CD8-positive, alpha-beta memory T cell (primary cell): ENCODE measurements around the gene FAM76A. TPM values are rescaled to one million over a fixed set of nuclear protein-coding genes. Genes with fewer than 3 reads are reported as not detected.

Experiments used
- CTCF ChIA-PET: fragments of 350-600 bp; sonication (Branson Sonifier 250); formaldehyde crosslinking; loops from one replicate; lab custom pipeline; 2021; ENCODE audit warnings: antibody characterized with exemption; lab: Charles Lee
- POLR2A ChIA-PET: fragments of 350-600 bp; sonication (Branson Sonifier 250); formaldehyde crosslinking; loops from one replicate; lab custom pipeline; 2021; ENCODE audit warnings: antibody characterized with exemption; lab: Charles Lee
- DNase-seq, 5 donors: peaks; one replicate each; pipeline versions ENCODE4 v3.0.0 to v3.0.0-alpha.2; 2020 to 2022; ENCODE audit warnings: mixed read lengths in 1 of 5
- H3K27ac ChIP-seq: one replicate; pipeline ENCODE4 v1.7.0; 2013; ENCODE audit warnings: low read depth, mild to moderate bottlenecking, low read length, moderate library complexity
- H3K27me3 ChIP-seq: 2 replicates; pipeline ENCODE4 v1.7.0; 2013; ENCODE audit warnings: low read length, mild to moderate bottlenecking; ENCODE audit not compliant: insufficient read depth, poor library complexity, severe bottlenecking
- H3K36me3 ChIP-seq: 2 replicates; pipeline ENCODE4 v1.7.0; 2013; ENCODE audit warnings: mild to moderate bottlenecking, low read length, moderate library complexity; ENCODE audit not compliant: insufficient read depth
- H3K4me1 ChIP-seq: 2 replicates; pipeline ENCODE4 v1.7.0; 2013; ENCODE audit warnings: mild to moderate bottlenecking, low read length, moderate library complexity; ENCODE audit not compliant: insufficient read depth
- H3K4me3 ChIP-seq: 2 replicates; pipeline ENCODE4 v1.7.0; 2013; ENCODE audit warnings: mild to moderate bottlenecking, low read length
- H3K9me3 ChIP-seq: 2 replicates; pipeline ENCODE4 v1.7.0; 2013; ENCODE audit warnings: mild to moderate bottlenecking, low read length
- H3K27ac Mint-ChIP-seq, 8 donors: one replicate each; pipeline ENCODE4 v1.8.0; 2020 to 2021; ENCODE audit warnings: mixed read lengths in 8 of 8, mild to moderate bottlenecking in 6 of 8, inconsistent platforms in 3 of 8, moderate library complexity in 3 of 8
- H3K27me3 Mint-ChIP-seq, 2 donors: one replicate each; pipeline ENCODE4 v1.8.0; 2020 to 2021; ENCODE audit warnings: mixed read lengths in 2 of 2, mild to moderate bottlenecking in 1 of 2, moderate library complexity in 1 of 2
- H3K36me3 Mint-ChIP-seq, 3 donors: one replicate each; pipeline ENCODE4 v1.8.0; 2020 to 2021; ENCODE audit warnings: mixed read lengths in 3 of 3, inconsistent platforms in 1 of 3, mild to moderate bottlenecking in 1 of 3
- H3K4me1 Mint-ChIP-seq, 3 donors: one replicate each; pipeline ENCODE4 v1.8.0; 2020 to 2021; ENCODE audit warnings: mixed read lengths in 3 of 3, inconsistent platforms in 1 of 3, mild to moderate bottlenecking in 1 of 3
- H3K4me3 Mint-ChIP-seq, 7 donors: one replicate each; pipeline ENCODE4 v1.8.0; 2020 to 2021; ENCODE audit warnings: mixed read lengths in 7 of 7, mild to moderate bottlenecking in 6 of 7, moderate library complexity in 4 of 7, inconsistent platforms in 2 of 7
- H3K9me3 Mint-ChIP-seq, 5 donors: one replicate each; pipeline ENCODE4 v1.8.0; 2020 to 2022; ENCODE audit warnings: mixed read lengths in 5 of 5, mild to moderate bottlenecking in 3 of 5, moderate library complexity in 2 of 5, inconsistent platforms in 1 of 5
- polyA plus RNA-seq: library from polyadenylated mRNA; unstranded; fragments of 300-500 nt; fragmentation: Illumina TruSeq; gene quantifications from one replicate; pipeline ENCODE4 v1.2.3, GENCODE V29; 2021
- total RNA-seq, 2 experiments: library from RNA; stranded (reverse); gene quantifications; one replicate each; pipeline ENCODE4 v1.2.3, GENCODE V29; 2021

Gene FAM76A
- total and polyA plus RNA-seq, 3 experiments from 2014 or later: 9.2 to 13.7 (median 13.2) TPM

DNA sequence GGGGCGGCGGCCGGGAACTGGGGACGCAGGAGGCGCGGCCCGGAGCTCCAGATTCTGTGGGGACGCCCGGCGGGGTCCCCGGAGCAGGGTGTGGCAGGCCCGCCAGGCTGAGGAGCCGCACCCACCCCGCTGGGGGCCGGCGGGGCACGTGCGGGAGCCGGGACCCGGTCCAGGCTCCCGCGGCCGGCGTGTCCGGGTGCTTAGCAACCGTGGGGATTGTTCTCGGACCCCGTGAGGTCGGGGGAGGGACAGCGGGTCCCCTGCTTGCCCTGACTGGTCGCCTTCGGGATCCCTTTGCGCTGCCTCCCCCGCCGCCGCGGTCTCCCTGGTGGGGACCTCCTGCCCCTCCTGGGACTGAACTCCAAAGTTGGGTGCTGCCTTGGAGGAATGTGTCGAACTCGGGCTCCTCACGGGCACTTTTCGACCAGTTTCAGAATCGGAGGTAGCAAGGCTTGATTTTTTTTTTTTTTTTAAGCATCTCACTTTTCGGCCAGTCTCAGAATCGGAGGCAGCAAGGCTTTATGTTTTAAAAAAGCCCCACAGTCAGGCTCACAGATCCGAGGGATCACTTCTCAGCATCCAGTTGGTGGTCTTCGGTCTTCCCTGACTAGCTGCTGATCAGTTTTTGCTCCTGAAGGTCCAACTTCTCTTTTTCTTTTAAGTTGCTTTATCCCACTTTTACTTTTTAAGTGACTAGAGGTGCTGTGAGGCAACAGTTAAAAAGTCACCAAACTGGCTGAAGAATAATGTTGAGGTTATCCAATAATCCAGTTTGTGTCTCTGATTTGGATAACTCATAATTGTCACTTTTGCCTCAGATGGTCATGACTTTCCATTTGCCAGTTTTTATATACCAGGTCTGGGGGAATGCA, 648 bp downstream of the FAM76A start:
- CTCF ChIA-PET: interaction anchor here (1.0 to 3.1 kb wide), 8 partner anchors 18 to 369 kb away, joined by 3 to 32 read pairs (median 4); partner anchors contain the start of genes IFI6 and STX12
- Histone ChIP-seq H3K27ac (peak overlapping the region; percentile 87), H3K9me3 (no peaks in the 10 kb centered on the region), H3K4me1 (peaks cover 18% of the 10 kb centered on the region), H3K27me3 (no peaks in the 10 kb centered on the region), H3K4me3 (peak overlapping the region; percentile 53), H3K36me3 (no peaks in the 10 kb centered on the region)
- POLR2A ChIA-PET: interaction anchor here (1.2 to 1.8 kb wide), 7 partner anchors 47 to 602 kb away, joined by 4 to 43 read pairs (median 11); partner anchors contain the start of genes IFI6, MED18, PPP1R8 and STX12
- Mint-ChIP-seq H3K36me3 (peaks cover 4 to 39% (median 12%) of the 10 kb centered on the region in 3 donors), H3K27ac (peak overlapping the region; percentile 63 to 94 (median 90)), H3K4me3 (peak overlapping the region; percentile 82 to 95 (median 89)), H3K9me3 (no peaks in the 10 kb centered on the region), H3K27me3 (no peaks in the 10 kb centered on the region), H3K4me1 (peaks cover 25 to 40% (median 29%) of the 10 kb centered on the region in 3 donors)
- DNase-seq: peak in 2 of 5 donors; percentile 22 to 33

DNA sequence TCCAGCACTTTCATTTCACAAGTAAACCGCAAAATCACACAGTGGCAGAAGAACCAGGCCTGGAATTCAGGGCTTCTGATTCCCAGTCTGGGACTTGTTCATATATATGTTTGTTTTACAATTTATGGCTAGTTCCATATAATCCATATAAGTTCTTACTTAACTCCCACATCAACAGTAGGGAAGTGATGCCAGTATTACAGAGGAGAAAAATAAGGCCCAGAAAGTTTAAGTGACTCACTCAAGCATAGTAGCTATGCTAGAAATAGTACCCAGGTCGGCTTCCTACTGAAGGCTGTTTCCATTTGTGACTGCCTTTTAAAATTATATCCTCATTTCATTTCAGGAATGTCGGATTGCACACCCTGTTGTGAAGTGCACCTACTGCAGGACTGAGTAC, 1.4 kb downstream of the FAM76A start:
- POLR2A ChIA-PET: no interaction called here
- no peak overlapping the region for H3K4me3 ChIP-seq
- peak overlapping the region in 6 of 7 donors; percentile 80 to 95 (median 83) for H3K4me3 Mint-ChIP-seq

GRCh38 chr1:27736252-27736651, 10.5 kb downstream of the FAM76A start:
- Histone ChIP-seq H3K27me3 (no peaks in the 10 kb centered on the region), H3K9me3 (no peaks in the 10 kb centered on the region), H3K4me1 (no peaks in the 10 kb centered on the region), H3K27ac (no peak overlapping the region), H3K36me3 (peaks cover 9% of the 10 kb centered on the region), H3K4me3 (no peak overlapping the region)
- ChIA-PET POLR2A (no interaction called here), CTCF (interaction anchor here (1.3 kb wide), 1 partner anchor 98 kb away, joined by 3 read pairs; no protein-coding TSS in a partner anchor)
- Mint-ChIP-seq H3K4me3 (no peak overlapping the region), H3K4me1 (peaks cover 0 to 3% (median 2%) of the 10 kb centered on the region in 3 donors), H3K36me3 (peaks cover 12 to 71% (median 19%) of the 10 kb centered on the region in 3 donors), H3K9me3 (no peaks in the 10 kb centered on the region), H3K27me3 (no peaks in the 10 kb centered on the region), H3K27ac (no peak overlapping the region)
- DNase-seq: no peak

More for the DNA sequence above, 1.4 kb downstream of the FAM76A start:
- Mint-ChIP-seq H3K9me3 (no peaks in the 10 kb centered on the region), H3K27me3 (no peaks in the 10 kb centered on the region), H3K27ac (peak overlapping the region in 3 of 8 donors; percentile 25 to 84 (median 38)), H3K4me1 (peaks cover 25 to 40% (median 29%) of the 10 kb centered on the region in 3 donors), H3K36me3 (peaks cover 4 to 42% (median 12%) of the 10 kb centered on the region in 3 donors)
- CTCF ChIA-PET: no interaction called here
- H3K27me3 ChIP-seq: no peaks in the 10 kb centered on the region
- DNase-seq: no peak
- H3K36me3 ChIP-seq: no peaks in the 10 kb centered on the region
- no peaks in the 10 kb centered on the region for H3K9me3 ChIP-seq
- no peak overlapping the region for H3K27ac ChIP-seq
- peaks cover 18% of the 10 kb centered on the region for H3K4me1 ChIP-seq

- H3K4me1 Mint-ChIP-seq: peaks cover 0 to 2% (median 0%) of the 10 kb centered on the region in 3 donors
- Histone ChIP-seq H3K27me3 (no peaks in the 10 kb centered on the region), H3K4me3 (no peak overlapping the region), H3K27ac (no peak overlapping the region), H3K36me3 (peaks cover 26% of the 10 kb centered on the region), H3K9me3 (no peaks in the 10 kb centered on the region), H3K4me1 (no peaks in the 10 kb centered on the region)
- no peak for DNase-seq
- POLR2A ChIA-PET: no interaction called here
- no peak overlapping the region for H3K27ac Mint-ChIP-seq
- H3K4me3 Mint-ChIP-seq: no peak overlapping the region
- no peaks in the 10 kb centered on the region for H3K27me3 Mint-ChIP-seq
- no peaks in the 10 kb centered on the region for H3K9me3 Mint-ChIP-seq
- peaks cover 8 to 55% (median 19%) of the 10 kb centered on the region in 3 donors for H3K36me3 Mint-ChIP-seq
- CTCF ChIA-PET: no interaction called here
Measured at GRCh38 chr1:27741121-27741520, 15.4 kb downstream of the FAM76A start.

DNA sequence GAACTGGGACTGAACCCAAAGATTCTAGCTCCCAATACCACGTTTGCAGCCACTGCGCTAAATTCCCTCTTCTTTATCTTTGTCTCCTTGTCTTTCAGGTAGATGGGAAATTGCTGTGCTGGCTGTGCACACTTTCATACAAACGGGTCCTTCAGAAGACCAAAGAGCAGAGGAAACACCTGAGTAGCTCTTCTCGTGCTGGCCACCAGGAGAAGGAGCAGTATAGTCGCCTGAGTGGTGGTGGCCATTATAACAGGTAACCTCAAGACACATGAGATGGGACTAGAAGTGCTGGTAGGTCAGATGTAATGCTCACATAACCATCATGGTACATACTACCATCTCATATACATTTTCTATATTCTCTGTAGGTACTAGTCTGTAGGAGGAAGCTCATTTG, 18.8 kb downstream of the FAM76A start:
- H3K4me1 Mint-ChIP-seq: peaks cover 0 to 2% (median 0%) of the 10 kb centered on the region in 3 donors
- peak overlapping the region in 3 of 8 donors; percentile 4 to 68 (median 43) for H3K27ac Mint-ChIP-seq
- H3K36me3 ChIP-seq: peaks cover 19% of the 10 kb centered on the region
- no peaks in the 10 kb centered on the region for H3K4me1 ChIP-seq
- H3K27me3 Mint-ChIP-seq: no peaks in the 10 kb centered on the region
- peaks cover 9 to 54% (median 19%) of the 10 kb centered on the region in 3 donors for H3K36me3 Mint-ChIP-seq
- no peaks in the 10 kb centered on the region for H3K9me3 Mint-ChIP-seq
- no peak for DNase-seq
- no peak overlapping the region for H3K4me3 Mint-ChIP-seq
- POLR2A ChIA-PET: no interaction called here
- no peaks in the 10 kb centered on the region for H3K27me3 ChIP-seq
- CTCF ChIA-PET: interaction anchor here (1.2 to 1.8 kb wide), 2 partner anchors 14 to 19 kb away, joined by 4 read pairs; partner anchors contain the start of gene FAM76A
- H3K9me3 ChIP-seq: no peaks in the 10 kb centered on the region
- H3K27ac ChIP-seq: no peak overlapping the region
- H3K4me3 ChIP-seq: no peak overlapping the region

- Histone ChIP-seq H3K4me3 (no peak overlapping the region), H3K36me3 (peaks cover 19% of the 10 kb centered on the region), H3K27ac (no peak overlapping the region), H3K9me3 (no peaks in the 10 kb centered on the region), H3K27me3 (no peaks in the 10 kb centered on the region), H3K4me1 (no peaks in the 10 kb centered on the region)
- no peaks in the 10 kb centered on the region for H3K4me1 Mint-ChIP-seq
- H3K4me3 Mint-ChIP-seq: no peak overlapping the region
- H3K36me3 Mint-ChIP-seq: peaks cover 9 to 55% (median 19%) of the 10 kb centered on the region in 3 donors
- H3K9me3 Mint-ChIP-seq: no peaks in the 10 kb centered on the region
- DNase-seq: no peak
- POLR2A ChIA-PET: interaction anchor here (0.5 kb wide), 1 partner anchor 492 kb away, joined by 3 read pairs; no protein-coding TSS in a partner anchor
- H3K27ac Mint-ChIP-seq: no peak overlapping the region
- CTCF ChIA-PET: interaction anchor here (1.1 to 1.8 kb wide), 2 partner anchors 13 to 76 kb away, joined by 3 to 4 read pairs; no protein-coding TSS in a partner anchor
- no peaks in the 10 kb centered on the region for H3K27me3 Mint-ChIP-seq
Measured at GRCh38 chr1:27745466-27745865, 19.7 kb downstream of the FAM76A start.

GRCh38 chr1:27752360-27752759, 26.6 kb downstream of the FAM76A start:
- Mint-ChIP-seq H3K36me3 (peaks cover 4 to 73% (median 19%) of the 10 kb centered on the region in 3 donors), H3K4me1 (no peaks in the 10 kb centered on the region), H3K9me3 (no peaks in the 10 kb centered on the region), H3K4me3 (no peak overlapping the region), H3K27ac (peak overlapping the region in 1 of 8 donors; percentile 70), H3K27me3 (no peaks in the 10 kb centered on the region)
- no peaks in the 10 kb centered on the region for H3K4me1 ChIP-seq
- no peak overlapping the region for H3K4me3 ChIP-seq
- POLR2A ChIA-PET: no interaction called here
- CTCF ChIA-PET: interaction anchor here (1.1 kb wide), 1 partner anchor 83 kb away, joined by 3 read pairs; no protein-coding TSS in a partner anchor
- no peaks in the 10 kb centered on the region for H3K9me3 ChIP-seq
- H3K27ac ChIP-seq: no peak overlapping the region
- H3K27me3 ChIP-seq: no peaks in the 10 kb centered on the region
- no peak for DNase-seq
- H3K36me3 ChIP-seq: peaks cover 10% of the 10 kb centered on the region
